Esophagus muscularis mucosa (tissue), 4 donors: ENCODE data around the gene ERC2. TPM values are rescaled to one million over a fixed set of nuclear protein-coding genes. Genes with fewer than 3 reads are reported as not detected.
"Not testable (repeated sequence)": the region's sequence is repeated elsewhere in the genome, so short reads cannot be mapped to it uniquely, and the experiment has no call there.

ENCODE experiments used
- DNase-seq: peaks from one replicate; pipeline ENCODE4 v3.0.0-alpha.2; 2017; ENCODE audit errors: extremely low spot score
- H3K27ac ChIP-seq, 4 donors: fragments of 200-600 bp; sonication (generic); replicated peaks in 1 of 4; 1 replicate in 3 of 4; 2 replicates in 1 of 4; pipeline ENCODE4 v1.5.1; 2016 to 2019; ENCODE audit warnings: mild to moderate bottlenecking in 1 of 4
- H3K27me3 ChIP-seq, 4 donors: fragments of 200-600 bp; sonication (generic); one replicate each; pipeline versions ENCODE4 v1.5.1 to v1.6.0; 2016 to 2019
- H3K36me3 ChIP-seq, 4 donors: fragments of 200-600 bp; sonication (generic); one replicate each; pipeline ENCODE4 v1.5.1; 2016 to 2019
- H3K4me1 ChIP-seq, 4 donors: fragments of 200-600 bp; sonication (generic); one replicate each; pipeline ENCODE4 v1.5.1; 2016 to 2019
- H3K4me3 ChIP-seq, 4 donors: fragments of 200-600 bp; sonication (generic); 1 replicate in 2 of 4; 2 replicates in 2 of 4; pipeline ENCODE4 v1.5.1; 2016 to 2019; ENCODE audit warnings: mild to moderate bottlenecking in 4 of 4, moderate library complexity in 1 of 4
- H3K9me3 ChIP-seq, 4 donors: fragments of 200-600 bp; sonication (generic); 1 replicate in 3 of 4; 2 replicates in 1 of 4; pipeline ENCODE4 v1.5.1; 2016 to 2019
- EP300 ChIP-seq: sonication (generic); formaldehyde crosslinking; IDR thresholded peaks from one replicate; pipeline ENCODE4 v1.6.1; 2017; ENCODE audit warnings: antibody characterized with exemption
- POLR2A ChIP-seq: fragments of 450-650 bp; IDR thresholded peaks from one replicate; pipeline ENCODE4 v1.6.1; 2017; ENCODE audit warnings: antibody characterized with exemption, moderate library complexity, mild to moderate bottlenecking, low read depth
- POLR2AphosphoS5 ChIP-seq, 2 donors: sonication (generic); formaldehyde crosslinking; IDR thresholded peaks; one replicate each; pipeline ENCODE4 v1.6.1; 2017; ENCODE audit warnings: antibody characterized with exemption in 2 of 2
- WGBS: methylation state at CpG from one replicate; pipeline ENCODE4 v1.1.5; 2018; 5-methylcytosine and 5-hydroxymethylcytosine counted together
- intact Hi-C: fragments of 100-400 bp; cut with DNase I; formaldehyde crosslinking; loops from one replicate; pipeline ENCODE4 v1.15.1; 2023
- total RNA-seq, 4 donors: library from RNA; depleted of rRNA; stranded (reverse); fragments of >200 nt; gene quantifications; one replicate each; pipeline versions ENCODE4 v1.1.0 to v1.2.1, GENCODE V29; 2016
- TF ChIP-seq, protein P1 (sequence below), 3 experiments: fragments of 200-600 bp in 2 of 3; fragments of 450-650 bp in 1 of 3; sonication (generic) in 2 of 3; IDR thresholded peaks; one replicate each; pipeline ENCODE4 v1.5.1; 2017 to 2019; ENCODE audit warnings: antibody characterized with exemption in 3 of 3, mild to moderate bottlenecking in 2 of 3, moderate library complexity in 1 of 3

The ERC2 gene
- total RNA-seq, 4 donors from 2014 or later = 0.42 to 2.0 (median 1.5) TPM

DNA sequence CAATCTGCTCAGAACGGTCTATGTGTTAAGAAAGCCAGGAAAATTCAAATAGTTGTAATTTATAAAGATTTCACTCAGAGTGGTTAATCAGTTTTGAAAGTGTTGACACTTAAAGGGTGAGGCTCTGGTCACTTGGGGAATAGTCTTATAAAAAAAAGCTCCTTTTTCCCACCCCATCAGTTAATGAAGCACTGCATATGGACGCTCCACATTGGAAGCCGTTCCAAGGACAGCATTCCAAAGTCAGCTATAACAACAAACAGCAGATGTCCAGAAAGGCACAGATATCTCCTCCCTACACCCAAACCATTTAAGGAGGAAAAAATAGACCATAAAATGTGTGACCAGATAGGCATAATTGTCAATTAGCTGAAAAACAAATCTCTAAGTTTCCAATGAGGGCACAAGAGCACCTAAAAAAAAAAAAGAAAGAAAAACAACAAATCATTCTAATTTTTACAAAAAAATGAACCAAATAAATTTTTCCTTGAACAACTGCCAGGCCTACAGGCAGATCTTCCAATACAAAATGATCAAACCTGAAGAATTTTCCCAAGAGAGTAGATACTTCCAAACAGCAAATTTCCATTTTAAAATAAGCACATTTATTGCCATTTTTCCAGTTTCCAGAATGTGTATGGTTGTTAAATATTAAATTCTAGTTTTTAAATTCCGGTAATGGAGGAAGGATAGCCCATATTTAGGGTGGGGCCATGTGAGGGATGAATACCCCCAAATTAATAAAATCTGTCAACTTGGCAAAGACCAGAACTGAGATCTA lies 198.3 kb downstream of the ERC2 start:
- no peak overlapping the region for H3K4me3 ChIP-seq
- no peaks in the 10 kb centered on the region for H3K9me3 ChIP-seq
- no peaks in the 10 kb centered on the region for H3K27me3 ChIP-seq
- H3K27ac ChIP-seq = no peak overlapping the region
- TF ChIP-seq, protein P1, sequence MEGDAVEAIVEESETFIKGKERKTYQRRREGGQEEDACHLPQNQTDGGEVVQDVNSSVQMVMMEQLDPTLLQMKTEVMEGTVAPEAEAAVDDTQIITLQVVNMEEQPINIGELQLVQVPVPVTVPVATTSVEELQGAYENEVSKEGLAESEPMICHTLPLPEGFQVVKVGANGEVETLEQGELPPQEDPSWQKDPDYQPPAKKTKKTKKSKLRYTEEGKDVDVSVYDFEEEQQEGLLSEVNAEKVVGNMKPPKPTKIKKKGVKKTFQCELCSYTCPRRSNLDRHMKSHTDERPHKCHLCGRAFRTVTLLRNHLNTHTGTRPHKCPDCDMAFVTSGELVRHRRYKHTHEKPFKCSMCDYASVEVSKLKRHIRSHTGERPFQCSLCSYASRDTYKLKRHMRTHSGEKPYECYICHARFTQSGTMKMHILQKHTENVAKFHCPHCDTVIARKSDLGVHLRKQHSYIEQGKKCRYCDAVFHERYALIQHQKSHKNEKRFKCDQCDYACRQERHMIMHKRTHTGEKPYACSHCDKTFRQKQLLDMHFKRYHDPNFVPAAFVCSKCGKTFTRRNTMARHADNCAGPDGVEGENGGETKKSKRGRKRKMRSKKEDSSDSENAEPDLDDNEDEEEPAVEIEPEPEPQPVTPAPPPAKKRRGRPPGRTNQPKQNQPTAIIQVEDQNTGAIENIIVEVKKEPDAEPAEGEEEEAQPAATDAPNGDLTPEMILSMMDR (IDR thresholded peaks at IDR 0.05) = no peak
- no peak for TF ChIP-seq POLR2A
- TF ChIP-seq EP300 = no peak
- no peak for TF ChIP-seq POLR2AphosphoS5 (IDR thresholded peaks at IDR 0.05)
- WGBS = 60% methylated on average over 4 of the region's 4 CpGs
- intact Hi-C loops = no loop called here
- no peak for DNase-seq
- no peaks in the 10 kb centered on the region for H3K36me3 ChIP-seq
- H3K4me1 ChIP-seq = no peaks in the 10 kb centered on the region

- WGBS = 89% methylated on average over 4 of the region's 4 CpGs
- no peak for TF ChIP-seq POLR2AphosphoS5 (IDR thresholded peaks at IDR 0.05)
- no peak for TF ChIP-seq EP300
- TF ChIP-seq, protein P1 (IDR thresholded peaks at IDR 0.05) = no peak
- no peak for TF ChIP-seq POLR2A
- Histone ChIP-seq H3K4me3 (no peak overlapping the region), H3K4me1 (no peaks in the 10 kb centered on the region), H3K27me3 (no peaks in the 10 kb centered on the region), H3K36me3 (no peaks in the 10 kb centered on the region), H3K27ac (no peak overlapping the region), H3K9me3 (no peaks in the 10 kb centered on the region)
- intact Hi-C loops = no loop called here
- no peak for DNase-seq
These were observed 199.5 kb downstream of the ERC2 start for GRCh38 chr3:56268616-56269383.

GRCh38 chr3:56261852-56262251 lies 206.4 kb downstream of the ERC2 start:
- 83% methylated on average over 2 of the region's 2 CpGs for WGBS
- intact Hi-C loops = not testable (repeated sequence)

GRCh38 chr3:56260262-56260661 lies 208.0 kb downstream of the ERC2 start:
- no peak overlapping the region for H3K4me3 ChIP-seq
- no peaks in the 10 kb centered on the region for H3K4me1 ChIP-seq
- no peak overlapping the region for H3K27ac ChIP-seq
- WGBS = 97% methylated on average over 5 of the region's 5 CpGs
- no peaks in the 10 kb centered on the region for H3K36me3 ChIP-seq
- no peak for DNase-seq
- H3K27me3 ChIP-seq = no peaks in the 10 kb centered on the region
- TF ChIP-seq POLR2A (no peak), POLR2AphosphoS5 (IDR thresholded peaks at IDR 0.05) (no peak), EP300 (no peak)
- TF ChIP-seq, protein P1 (IDR thresholded peaks at IDR 0.05) = no peak
- intact Hi-C loops = no loop called here
- no peaks in the 10 kb centered on the region for H3K9me3 ChIP-seq

More at GRCh38 chr3:56261852-56262251, 206.4 kb downstream of the ERC2 start:
- DNase-seq, H3K4me3 ChIP-seq, H3K27me3 ChIP-seq, H3K36me3 ChIP-seq, H3K9me3 ChIP-seq, H3K4me1 ChIP-seq, H3K27ac ChIP-seq: not testable (repeated sequence)

GRCh38 chr3:56257826-56258225 lies 210.4 kb downstream of the ERC2 start:
- Histone ChIP-seq H3K4me3 (no peak overlapping the region), H3K36me3 (no peaks in the 10 kb centered on the region), H3K27ac (no peak overlapping the region), H3K9me3 (no peaks in the 10 kb centered on the region), H3K4me1 (no peaks in the 10 kb centered on the region), H3K27me3 (no peaks in the 10 kb centered on the region)
- no peak for TF ChIP-seq POLR2A
- TF ChIP-seq, protein P1 (IDR thresholded peaks at IDR 0.05) = no peak
- TF ChIP-seq POLR2AphosphoS5 (IDR thresholded peaks at IDR 0.05) = no peak
- TF ChIP-seq EP300 = no peak
- intact Hi-C loops = no loop called here
- no peak for DNase-seq
- 94% methylated on average over 2 of the region's 2 CpGs for WGBS
